GM13976 (cell line): ENCODE results near the gene SESN3.

Experiments
- DNase-seq: peaks from one replicate; pipeline ENCODE4 v3.0.0; 2012; ENCODE audit warnings: low spot score
- CTCF ChIP-seq: IDR thresholded peaks from 2 replicates; pipeline ENCODE4 v1.5.1; 2012; ENCODE audit warnings: borderline replicate concordance, mild to moderate bottlenecking; ENCODE audit not compliant: insufficient read depth; ENCODE audit errors: extremely low read depth, missing control alignments, control extremely low read depth
- in situ Hi-C: fragments of 300-500 bp; cut with MboI; formaldehyde crosslinking; loops from one replicate; pipeline ENCODE4 v1.12.0; 2022; ENCODE audit warnings: low sequenced_read_pairs, mixed read lengths, inconsistent platforms; ENCODE audit not compliant: unreplicated experiment

SESN3 gene

GRCh38 chr11:95268391-95268790 lies 37.4 kb upstream of the SESN3 start:
- in situ Hi-C loops: no loop called here
- TF ChIP-seq CTCF: no peak
- no peak for DNase-seq

- DNase-seq: no peak
- TF ChIP-seq CTCF: no peak
- in situ Hi-C loops: no loop called here
Measured at GRCh38 chr11:95267601-95268213, 36.7 kb upstream of the SESN3 start.

GRCh38 chr11:95266751-95267374 lies 35.9 kb upstream of the SESN3 start:
- in situ Hi-C loops: no loop called here
- TF ChIP-seq CTCF: no peak
- no peak for DNase-seq

- in situ Hi-C loops: no loop called here
- no peak for TF ChIP-seq CTCF
- no peak for DNase-seq
Measured at GRCh38 chr11:95264881-95265280, 33.9 kb upstream of the SESN3 start.

GRCh38 chr11:95262994-95263765 lies 32.2 kb upstream of the SESN3 start:
- in situ Hi-C loops: no loop called here
- no peak for DNase-seq
- no peak for TF ChIP-seq CTCF

- no peak for TF ChIP-seq CTCF
- in situ Hi-C loops: no loop called here
- no peak for DNase-seq
Measured at GRCh38 chr11:95257456-95257971, 26.5 kb upstream of the SESN3 start.
